Measurements from ENCODE around the gene CNTNAP4. TPM values are rescaled to one million over a fixed set of nuclear protein-coding genes. Genes with fewer than 3 reads are reported as not detected.

Gene CNTNAP4
- total and polyA plus RNA-seq, 10 of the 15 experiments (the other 5 are each of a cell fraction or from before 2014, with no cell fraction given), result 0.45 to 1.9 (median 0.90) TPM

GRCh38 chr16:76488065-76488417 is 210.8 kb downstream of the CNTNAP4 start (continued):
- TF ChIP-seq ZBTB4 (CRISPR knock-in tag; IDR thresholded peaks at IDR 0.05), result no peak

GRCh38 chr16:76490036-76490639 is 212.9 kb downstream of the CNTNAP4 start:
- SMC1A ChIA-PET (ENCODE audit: uncharacterized antibody, unreplicated experiment), result interaction anchor here (1.1 kb wide), 1 partner anchor 22 kb away, joined by 3 read pairs; no protein-coding TSS in a partner anchor
- TF ChIP-seq REST (IDR thresholded peaks at IDR 0.05; ENCODE audit: low read depth, low read length), result no peak
- no peak for TF ChIP-seq SREBF1 (IDR thresholded peaks at IDR 0.05; ENCODE audit: low read length)
- no peak for TF ChIP-seq MXI1 (IDR thresholded peaks at IDR 0.05; ENCODE audit: low read depth, low read length)
- TF ChIP-seq IRF4 (IDR thresholded peaks at IDR 0.05; ENCODE audit: low read depth, low read length), result no peak
- TF ChIP-seq EED (IDR thresholded peaks at IDR 0.05; ENCODE audit: low read depth), result no peak
- no peak for TF ChIP-seq WRNIP1 (IDR thresholded peaks at IDR 0.05; ENCODE audit: borderline replicate concordance, low read depth, low read length)
- TF ChIP-seq FOS (IDR thresholded peaks at IDR 0.05; ENCODE audit: borderline replicate concordance, extremely low read depth, insufficient read length), result no peak
- no peak for TF ChIP-seq NRF1 (conservative IDR thresholded peaks at IDR 0.05; ENCODE audit: low read depth, low read length)
- no peak for TF ChIP-seq TARDBP (IDR thresholded peaks at IDR 0.05; ENCODE audit: borderline replicate concordance)
- no peak for TF ChIP-seq RAD21 (IDR thresholded peaks at IDR 0.05; ENCODE audit: insufficient read depth, low read depth, low read length)
- no peak for TF ChIP-seq MEF2A (IDR thresholded peaks at IDR 0.05; ENCODE audit: insufficient read depth, low read depth, low read length)
- TF ChIP-seq MYC (IDR thresholded peaks at IDR 0.05; ENCODE audit: insufficient read depth, insufficient read length, insufficient replicate concordance, low read length, severe bottlenecking), result no peak
- no peak for TF ChIP-seq NFIC (IDR thresholded peaks at IDR 0.05; ENCODE audit: low read depth, low read length)
- TF ChIP-seq ASH2L (IDR thresholded peaks at IDR 0.05; ENCODE audit: borderline replicate concordance, low read depth), result no peak

More at GRCh38 chr16:76490036-76490639, 212.9 kb downstream of the CNTNAP4 start:
- H2AFZ ChIP-seq (ENCODE audit: control insufficient read depth, low read depth, low read length), result no peak overlapping the region
- intact Hi-C loops (cut with micrococcal nuclease; ENCODE audit: unreplicated experiment) (no loop called here), in situ Hi-C loops (cut with MboI) (no loop called here)
- no peaks in the 10 kb centered on the region for H3K4me1 ChIP-seq (ENCODE audit: control insufficient read depth, insufficient read depth, low read length)
- no TSS peak for BruUV-seq (replicated peaks)
- no peak for FAIRE-seq
- H4K20me1 ChIP-seq (ENCODE audit: control insufficient read depth, insufficient read depth), result no peaks in the 10 kb centered on the region
- H3K27ac ChIP-seq (ENCODE audit: control insufficient read depth, insufficient read depth), result no peak overlapping the region
- ChIA-PET POLR2A (no interaction called here), RAD21 (ENCODE audit: unreplicated experiment) (no interaction called here), CTCF (no interaction called here)
- no peaks in the 10 kb centered on the region; a peak in 1 of 4 replicates for H3K27me3 ChIP-seq (replicated peaks in 1 of 2; ENCODE audit: control insufficient read depth in 2 of 2, insufficient read depth in 2 of 2, low read length in 1 of 2)
- ATAC-seq, result no peak
- no peak for DNase-seq (ENCODE audit: low read depth, low spot score)
- no peak overlapping the region for H3K9ac ChIP-seq (ENCODE audit: control insufficient read depth, insufficient read depth, low read length)
- 80% methylated on average over 3 of the region's 3 CpGs for WGBS (ENCODE audit: insufficient coverage, insufficient replicate concordance, low lambda C conversion rate, missing lambda C conversion rate)
- H3K4me2 ChIP-seq (ENCODE audit: control insufficient read depth, insufficient read depth), result no peak overlapping the region
- no peaks in the 10 kb centered on the region for H3K36me3 ChIP-seq (ENCODE audit: control insufficient read depth in 2 of 2, insufficient read depth in 2 of 2, low read length in 1 of 2)
- no peaks in the 10 kb centered on the region for H3K79me2 ChIP-seq (ENCODE audit: control insufficient read depth, insufficient read depth, low read length)
- H3K9me3 ChIP-seq (replicated peaks; ENCODE audit: control insufficient read depth, insufficient read depth, low read length), result no peaks in the 10 kb centered on the region; the same call in 2 of the 3 replicates
- no peak overlapping the region for H3K4me3 ChIP-seq

Data from GM12878 (cell line).